Measurements from ENCODE around the gene DNM3. TPM values are rescaled to one million over a fixed set of nuclear protein-coding genes. Genes with fewer than 3 reads are reported as not detected.
A peak's percentile ranks its signal among the peaks of the same experiment; 100 is the strongest.

DNM3 gene
- total RNA-seq, 1 experiment from 2014 or later, result 2.7 TPM

GRCh38 chr1:171901245-171901644, 59.9 kb downstream of the DNM3 start:
- Histone ChIP-seq H2BK5ac (ENCODE audit: insufficient read length, low read length) (no peak overlapping the region), H3K4me2 (ENCODE audit: insufficient read depth, insufficient read length, low read length) (no peak overlapping the region), H2BK12ac (ENCODE audit: insufficient read length, low read depth, low read length) (no peak overlapping the region), H3K27ac (ENCODE audit: insufficient read length, low read depth, low read length) (no peak overlapping the region), H3K9ac (ENCODE audit: extremely low read depth, insufficient read length, low read length) (no peak overlapping the region), H2AFZ (ENCODE audit: low read length) (no peak overlapping the region), H4K8ac (replicated peaks; ENCODE audit: insufficient read length, low read depth, low read length) (no peak overlapping the region), H3K79me2 (ENCODE audit: insufficient read depth, low read length) (no peaks in the 10 kb centered on the region), H3K9me3 (ENCODE audit: control insufficient read depth, low read depth, low read length) (no peaks in the 10 kb centered on the region), H2BK15ac (ENCODE audit: low read depth, low read length) (no peak overlapping the region), H4K91ac (ENCODE audit: insufficient read length, low read depth, low read length) (no peak overlapping the region), H3K23ac (ENCODE audit: insufficient read length, low read depth, low read length) (no peak overlapping the region), H2BK120ac (ENCODE audit: low read depth, low read length, poor library complexity, severe bottlenecking) (no peak overlapping the region), H4K20me1 (ENCODE audit: control insufficient read depth, insufficient read depth, insufficient read length) (no peaks in the 10 kb centered on the region), H3K79me1 (ENCODE audit: insufficient read depth, low read depth, low read length, poor library complexity, severe bottlenecking) (no peaks in the 10 kb centered on the region), H3K18ac (ENCODE audit: insufficient read length, low read depth, low read length) (no peak overlapping the region), H2AK5ac (ENCODE audit: insufficient read length, low read length) (no peak overlapping the region), H3K4me1 (ENCODE audit: insufficient read depth, low read length) (peaks cover 6% of the 10 kb centered on the region), H2BK20ac (ENCODE audit: low read depth, low read length, poor library complexity, severe bottlenecking) (no peak overlapping the region), H3K27me3 (ENCODE audit: insufficient read depth, low read length) (no peaks in the 10 kb centered on the region), H3K23me2 (ENCODE audit: insufficient read length, low read depth, low read length, poor library complexity, severe bottlenecking) (no peaks in the 10 kb centered on the region), H3K4ac (ENCODE audit: low read depth, low read length) (no peak overlapping the region), H3K14ac (ENCODE audit: insufficient read depth, low read length) (no peak overlapping the region), H4K5ac (ENCODE audit: insufficient read length, low read depth, low read length) (no peak overlapping the region), H3T11ph (ENCODE audit: low read length) (no peak overlapping the region), H3K56ac (ENCODE audit: insufficient read length, low read depth, low read length) (no peak overlapping the region)
- Mint-ChIP-seq H3K9me3 (no peaks in the 10 kb centered on the region; a peak in 1 of 5 replicates), H3K27ac (peak overlapping the region in 1 of 3 experiments; percentile 3; a peak in 1 of 7 replicates), H3K4me3 (no peak overlapping the region), H3K4me1 (peaks cover 25 to 30% of the 10 kb centered on the region in 2 experiments), H3K27me3 (ENCODE audit: low read depth) (no peaks in the 10 kb centered on the region), H3K36me3 (ENCODE audit: insufficient read depth in 1 of 3, low read depth in 3 of 3) (no peaks in the 10 kb centered on the region)
- no CpG with 5 or more reads among the region's 7 CpGs for WGBS (ENCODE audit: extremely low coverage, insufficient read length, low lambda C conversion rate)
- DNase-seq, result no peak
- no peak for TF ChIP-seq CTCF (conservative IDR thresholded peaks at IDR 0.05)
